Peyer's patch (tissue), 4 donors: ENCODE data around the gene NWD2. TPM values are rescaled to one million over a fixed set of nuclear protein-coding genes. Genes with fewer than 3 reads are reported as not detected.

Experiments used
- DNase-seq, 3 donors: peaks; one replicate each; pipeline ENCODE4 v3.0.0-alpha.2; 2017 to 2019
- H3K27ac ChIP-seq, 4 donors: fragments of 200-600 bp; sonication (generic); one replicate each; pipeline ENCODE4 v1.5.1; 2016 to 2019
- H3K27me3 ChIP-seq, 2 donors: fragments of 200-600 bp; sonication (generic); one replicate each; pipeline ENCODE4 v1.5.1; 2019
- H3K36me3 ChIP-seq, 3 donors: fragments of 200-600 bp; sonication (generic); one replicate each; pipeline ENCODE4 v1.5.1; 2016 to 2019
- H3K4me1 ChIP-seq, 4 donors: fragments of 200-600 bp; sonication (generic); one replicate each; pipeline ENCODE4 v1.5.1; 2016 to 2019
- H3K4me3 ChIP-seq, 4 donors: fragments of 200-600 bp; sonication (generic); 1 replicate in 3 of 4; 2 replicates in 1 of 4; pipeline ENCODE4 v1.5.1; 2016 to 2019; ENCODE audit warnings: mild to moderate bottlenecking in 1 of 4
- H3K9me3 ChIP-seq, 4 donors: fragments of 200-600 bp; sonication (generic); one replicate each; pipeline ENCODE4 v1.5.1; 2016 to 2019; ENCODE audit warnings: mild to moderate bottlenecking in 1 of 4
- CTCF ChIP-seq, 6 experiments: fragments of 450-650 bp in 4 of 6; fragments of 200-600 bp in 2 of 6; sonication (generic) in 1 of 6; IDR thresholded peaks; one replicate each; pipeline ENCODE4 v1.5.1; 2017 to 2019; ENCODE audit warnings: antibody characterized with exemption in 6 of 6, mild to moderate bottlenecking in 3 of 6, moderate library complexity in 1 of 6
- POLR2A ChIP-seq, 2 donors: fragments of 450-650 bp; IDR thresholded peaks; one replicate each; pipeline ENCODE4 v1.5.1; 2017; ENCODE audit warnings: antibody characterized with exemption in 2 of 2, mild to moderate bottlenecking in 2 of 2, moderate library complexity in 2 of 2
- total RNA-seq, 4 donors: library from RNA; depleted of rRNA; stranded (reverse); fragments of >200 nt; gene quantifications; one replicate each; pipeline ENCODE4 v1.1.0, GENCODE V29; 2016

The NWD2 gene
- total RNA-seq, 4 donors from 2014 or later, result not detected

DNA sequence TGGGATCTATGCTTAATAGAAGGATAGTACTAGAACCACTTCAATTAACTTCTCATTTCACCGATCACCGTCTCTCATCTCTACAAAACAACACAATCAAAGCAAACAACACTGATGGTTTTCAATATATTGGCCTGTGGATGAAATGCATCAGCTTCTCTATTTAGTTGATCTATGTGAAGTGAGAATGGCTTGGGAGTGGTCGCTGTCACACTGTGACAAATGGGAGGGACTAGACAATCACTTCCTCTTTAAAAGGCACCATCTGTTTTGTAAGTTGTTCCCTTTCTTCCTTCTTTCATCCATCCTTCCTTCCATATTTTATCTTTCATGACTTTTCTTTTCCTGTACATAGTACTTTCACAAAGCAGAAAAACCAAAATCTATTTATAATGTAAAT is 23.9 kb upstream of the NWD2 start:
- Histone ChIP-seq H3K27me3 (no peaks in the 10 kb centered on the region), H3K4me3 (no peak overlapping the region), H3K9me3 (no peaks in the 10 kb centered on the region), H3K27ac (no peak overlapping the region), H3K36me3 (no peaks in the 10 kb centered on the region), H3K4me1 (no peaks in the 10 kb centered on the region)
- DNase-seq, result no peak
- TF ChIP-seq POLR2A (IDR thresholded peaks at IDR 0.05) (no peak), CTCF (IDR thresholded peaks at IDR 0.05) (no peak)

DNA sequence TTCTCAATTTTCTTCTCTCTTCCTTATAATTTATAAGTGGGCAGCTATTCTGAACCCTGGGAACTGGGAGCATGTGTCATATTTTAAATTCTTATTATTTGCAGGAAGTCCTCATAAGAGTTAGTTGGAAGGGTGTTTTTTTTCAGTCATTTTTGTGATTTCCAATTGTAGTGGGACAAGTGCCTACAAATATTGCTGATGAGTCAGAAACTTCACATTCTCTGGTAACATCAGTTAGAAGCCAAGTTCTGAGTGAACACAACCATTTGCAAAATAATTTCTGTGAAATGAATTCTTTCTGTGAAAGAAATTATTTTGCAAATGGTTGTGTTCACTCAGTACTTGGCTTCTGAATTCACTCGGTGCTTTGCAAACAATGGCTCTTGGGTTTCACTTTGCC is 20.8 kb upstream of the NWD2 start:
- TF ChIP-seq CTCF (IDR thresholded peaks at IDR 0.05) (no peak), POLR2A (IDR thresholded peaks at IDR 0.05) (no peak)
- Histone ChIP-seq H3K4me1 (no peaks in the 10 kb centered on the region), H3K4me3 (no peak overlapping the region), H3K27me3 (no peaks in the 10 kb centered on the region), H3K9me3 (no peaks in the 10 kb centered on the region), H3K36me3 (no peaks in the 10 kb centered on the region), H3K27ac (no peak overlapping the region)
- no peak for DNase-seq

- H3K27ac ChIP-seq, result no peak overlapping the region
- H3K27me3 ChIP-seq, result no peaks in the 10 kb centered on the region
- H3K36me3 ChIP-seq, result no peaks in the 10 kb centered on the region
- H3K9me3 ChIP-seq, result no peaks in the 10 kb centered on the region
- DNase-seq, result no peak
- no peaks in the 10 kb centered on the region for H3K4me1 ChIP-seq
- H3K4me3 ChIP-seq, result no peak overlapping the region
- TF ChIP-seq POLR2A (IDR thresholded peaks at IDR 0.05), result no peak
- no peak for TF ChIP-seq CTCF (IDR thresholded peaks at IDR 0.05)
These were observed 19.7 kb upstream of the NWD2 start for GRCh38 chr4:37224854-37225253.

DNA sequence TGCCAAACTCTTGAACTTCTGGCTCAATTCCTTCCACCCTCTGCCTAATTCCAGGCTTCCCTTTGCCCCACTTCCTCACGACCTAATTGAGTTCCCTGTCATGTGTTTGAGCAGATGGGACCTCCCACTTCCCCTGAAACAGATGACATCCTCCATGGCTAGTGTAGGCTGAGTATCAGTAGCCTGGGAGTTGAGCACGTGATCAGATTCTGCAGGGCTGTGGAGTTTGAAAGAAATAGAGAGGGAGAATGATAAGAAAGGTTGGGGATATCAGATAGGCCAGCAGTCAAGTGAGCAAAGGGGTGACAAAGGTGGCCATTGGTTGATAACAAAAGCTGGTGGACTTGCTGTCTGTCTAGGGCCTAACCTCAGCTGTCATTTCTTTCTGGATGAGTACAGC is 18.8 kb upstream of the NWD2 start:
- Histone ChIP-seq H3K27me3 (no peaks in the 10 kb centered on the region), H3K4me3 (no peak overlapping the region), H3K9me3 (no peaks in the 10 kb centered on the region), H3K4me1 (no peaks in the 10 kb centered on the region), H3K27ac (no peak overlapping the region), H3K36me3 (no peaks in the 10 kb centered on the region)
- DNase-seq, result no peak
- no peak for TF ChIP-seq POLR2A (IDR thresholded peaks at IDR 0.05)
- TF ChIP-seq CTCF (IDR thresholded peaks at IDR 0.05), result no peak

GRCh38 chr4:37232315-37232714 is 12.2 kb upstream of the NWD2 start:
- no peaks in the 10 kb centered on the region for H3K27me3 ChIP-seq
- TF ChIP-seq CTCF (IDR thresholded peaks at IDR 0.05), result no peak
- TF ChIP-seq POLR2A (IDR thresholded peaks at IDR 0.05), result no peak
- H3K4me1 ChIP-seq, result no peaks in the 10 kb centered on the region
- no peak for DNase-seq
- H3K36me3 ChIP-seq, result no peaks in the 10 kb centered on the region
- H3K27ac ChIP-seq, result no peak overlapping the region
- H3K4me3 ChIP-seq, result no peak overlapping the region
- H3K9me3 ChIP-seq, result no peaks in the 10 kb centered on the region

GRCh38 chr4:37236165-37236564 is 8.4 kb upstream of the NWD2 start:
- Histone ChIP-seq H3K27me3 (no peaks in the 10 kb centered on the region), H3K27ac (no peak overlapping the region), H3K36me3 (no peaks in the 10 kb centered on the region), H3K4me1 (no peaks in the 10 kb centered on the region), H3K4me3 (no peak overlapping the region), H3K9me3 (no peaks in the 10 kb centered on the region)
- no peak for DNase-seq
- TF ChIP-seq CTCF (IDR thresholded peaks at IDR 0.05) (no peak), POLR2A (IDR thresholded peaks at IDR 0.05) (no peak)
